Testis (tissue), 2 donors: ENCODE results near the gene TERT.
"Not testable (repeated sequence)": the region's sequence is repeated elsewhere in the genome, so short reads cannot be mapped to it uniquely, and the experiment has no call there.

ENCODE experiments used
- CTCF ChIP-seq, 3 experiments: fragments of 450-650 bp in 2 of 3; fragments of 200-600 bp in 1 of 3; sonication (generic) in 1 of 3; IDR thresholded peaks; one replicate each; pipeline ENCODE4 v1.5.1; 2016 to 2019; ENCODE audit warnings: antibody characterized with exemption in 3 of 3, mild to moderate bottlenecking in 2 of 3, moderate library complexity in 1 of 3
- POLR2A ChIP-seq: fragments of 450-650 bp; IDR thresholded peaks from one replicate; pipeline ENCODE4 v1.6.1; 2017; ENCODE audit warnings: antibody characterized with exemption, mild to moderate bottlenecking, moderate library complexity

GRCh38 chr5:1342711-1343110 is 47.8 kb upstream of the TERT start:
- not testable (repeated sequence) for TF ChIP-seq CTCF (IDR thresholded peaks at IDR 0.05); POLR2A
